ENCODE data around the gene PALLD. TPM values are rescaled to one million over a fixed set of nuclear protein-coding genes. Genes with fewer than 3 reads are reported as not detected.

Gene PALLD
- total and polyA plus RNA-seq, 2 of the 13 experiments (the other 11 are each of a cell fraction or from before 2014, with no cell fraction given), result 0.50 to 1.5 TPM

DNA sequence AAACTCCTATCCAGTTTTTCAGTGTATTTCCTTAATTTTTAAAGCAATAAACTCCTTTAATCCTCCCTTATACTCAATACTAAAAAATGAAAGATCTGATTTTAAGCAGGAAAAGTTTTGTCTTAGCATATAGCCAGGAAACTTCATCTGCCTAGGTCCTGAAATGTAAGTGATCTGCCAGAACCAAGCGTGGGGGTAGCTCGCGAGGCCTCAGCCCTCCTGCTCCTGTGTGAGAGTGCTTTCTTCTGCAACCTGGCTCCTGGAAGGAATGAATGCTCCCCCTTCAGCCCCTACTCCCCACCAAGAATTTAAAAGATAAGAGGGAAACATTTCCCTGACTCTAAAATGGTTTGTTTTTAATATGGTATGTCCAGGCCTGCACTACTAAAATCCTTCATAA lies 353.1 kb downstream of the PALLD start:
- ATAC-seq (no peak), FAIRE-seq (no peak), DNase-seq (ENCODE audit: low spot score) (no peak)
- POLR2A ChIA-PET, result no interaction called here
- 96% methylated on average over 3 of the region's 3 CpGs for WGBS (ENCODE audit: low lambda C conversion rate)
- H3K4me3 ChIP-seq (replicated peaks in 1 of 3; ENCODE audit: insufficient read depth in 1 of 3, low read depth in 2 of 3, low read length in 3 of 3), result no peak overlapping the region
- no peak overlapping the region for H2AFZ ChIP-seq (ENCODE audit: low read length)
- H3K4me2 ChIP-seq (ENCODE audit: low read depth, low read length), result no peak overlapping the region
- CTCF ChIA-PET (ENCODE audit: low intra/inter-chr PET ratio, low total read pairs), result no interaction called here
- H3K4me1 ChIP-seq (ENCODE audit: insufficient read depth, low read length), result 0 out of 2 replicates have a peak, but pooled peaks cover 7% of the 10 kb centered on the region
- in situ Hi-C loops (cut with HindIII; ENCODE audit: extremely low pct_ligation_motif_present, low pct_unique_long_range_greater_than_20kb) (no loop called here), intact Hi-C loops (cut with micrococcal nuclease; ENCODE audit: unreplicated experiment) (no loop called here)
- H4K20me1 ChIP-seq (ENCODE audit: insufficient read depth, low read length), result no peaks in the 10 kb centered on the region
- no peaks in the 10 kb centered on the region for H3K36me3 ChIP-seq (replicated peaks in 1 of 2; ENCODE audit: control insufficient read depth in 1 of 2, insufficient read depth in 2 of 2, low read length in 2 of 2)
- no peaks in the 10 kb centered on the region for H3K9me3 ChIP-seq (ENCODE audit: low read length)
- no peak overlapping the region for H3K9ac ChIP-seq (ENCODE audit: insufficient read depth, low read depth, low read length)
- no TSS peak for BruUV-seq (replicated peaks)
- no peak overlapping the region for H3K27ac ChIP-seq (ENCODE audit: extremely low read length, insufficient read depth, low read length)
- H3K27me3 ChIP-seq (ENCODE audit: control insufficient read depth in 1 of 2, insufficient read depth in 2 of 2, low read length in 2 of 2), result no peaks in the 10 kb centered on the region
- TF ChIP-seq HOXD1 (CRISPR knock-in tag; IDR thresholded peaks at IDR 0.05), result no peak
- TF ChIP-seq ZSCAN9 (CRISPR knock-in tag; IDR thresholded peaks at IDR 0.05; ENCODE audit: borderline replicate concordance), result no peak
- TF ChIP-seq ZNF367 (CRISPR knock-in tag; IDR thresholded peaks at IDR 0.05; ENCODE audit: borderline replicate concordance), result no peak
- no peak for TF ChIP-seq SIX4 (CRISPR knock-in tag; IDR thresholded peaks at IDR 0.05)
- TF ChIP-seq KLF16 (CRISPR knock-in tag; IDR thresholded peaks at IDR 0.05), result no peak
- no peak for TF ChIP-seq CHCHD3 (CRISPR knock-in tag; IDR thresholded peaks at IDR 0.05)
- no peak for TF ChIP-seq ZBTB49 (CRISPR knock-in tag; IDR thresholded peaks at IDR 0.05; ENCODE audit: borderline replicate concordance)
- no peak for TF ChIP-seq SP5 (CRISPR knock-in tag; IDR thresholded peaks at IDR 0.05; ENCODE audit: borderline replicate concordance, low read depth)
- TF ChIP-seq LCORL (IDR thresholded peaks at IDR 0.05), result no peak
- TF ChIP-seq LCORL (CRISPR knock-in tag; IDR thresholded peaks at IDR 0.05), result no peak
- TF ChIP-seq ZBTB3 (CRISPR knock-in tag; IDR thresholded peaks at IDR 0.05; ENCODE audit: borderline replicate concordance, low read depth), result no peak
- TF ChIP-seq ZNF709 (CRISPR knock-in tag; IDR thresholded peaks at IDR 0.05), result no peak
- no peaks in the 10 kb centered on the region for H3K79me2 ChIP-seq (ENCODE audit: insufficient read depth, low read length)
